HEK293 (cell line): ENCODE measurements around the gene SERPINB8.

ENCODE experiments used
- CTCF ChIP-seq: fragments of 450-650 bp; formaldehyde crosslinking; IDR thresholded peaks from 2 replicates; pipeline ENCODE4 v1.5.1; 2016; ENCODE audit warnings: missing biosample characterization, missing genetic modification characterization
- PATZ1 ChIP-seq: fragments of 450-650 bp; formaldehyde crosslinking; IDR thresholded peaks from 2 replicates; pipeline ENCODE4 v1.5.1; 2016; ENCODE audit warnings: missing biosample characterization, missing genetic modification characterization
- REST ChIP-seq: fragments of 450-650 bp; formaldehyde crosslinking; IDR thresholded peaks from 2 replicates; pipeline ENCODE4 v1.5.1; 2016; ENCODE audit warnings: missing biosample characterization, missing genetic modification characterization
- SALL2 ChIP-seq: fragments of 450-650 bp; formaldehyde crosslinking; IDR thresholded peaks from 2 replicates; pipeline ENCODE4 v1.5.0; 2017; ENCODE audit warnings: missing biosample characterization, mild to moderate bottlenecking, missing genetic modification characterization, borderline replicate concordance
- SETDB1 ChIP-seq: IDR thresholded peaks from one replicate; pipeline ENCODE4 v1.6.1; 2017; ENCODE audit warnings: mild to moderate bottlenecking, low read length, moderate library complexity, mixed read lengths; ENCODE audit not compliant: insufficient read length
- ZBTB10 ChIP-seq: fragments of 450-650 bp; formaldehyde crosslinking; IDR thresholded peaks from 2 replicates; pipeline ENCODE4 v1.5.1; 2016; ENCODE audit warnings: missing biosample characterization, missing genetic modification characterization
- ZNF121 ChIP-seq: fragments of 450-650 bp; formaldehyde crosslinking; IDR thresholded peaks from 2 replicates; pipeline ENCODE4 v1.5.1; 2016; ENCODE audit warnings: missing biosample characterization, missing genetic modification characterization
- ZNF148 ChIP-seq: fragments of 450-650 bp; formaldehyde crosslinking; IDR thresholded peaks from 2 replicates; pipeline ENCODE4 v1.5.0; 2017; ENCODE audit warnings: missing biosample characterization, missing genetic modification characterization, borderline replicate concordance
- ZNF580 ChIP-seq: fragments of 450-650 bp; formaldehyde crosslinking; IDR thresholded peaks from 2 replicates; pipeline ENCODE4 v1.5.1; 2016; ENCODE audit warnings: missing biosample characterization, missing genetic modification characterization
- ZNF76 ChIP-seq: fragments of 450-650 bp; formaldehyde crosslinking; IDR thresholded peaks from 2 replicates; pipeline ENCODE4; 2016; ENCODE audit warnings: low read depth, missing biosample characterization, missing genetic modification characterization, borderline replicate concordance
- ZNF830 ChIP-seq: fragments of 450-650 bp; IDR thresholded peaks from 2 replicates; pipeline ENCODE4 v1.5.0; 2018; ENCODE audit warnings: missing biosample characterization, missing genetic modification characterization, low read depth, mild to moderate bottlenecking, moderate library complexity

- TF ChIP-seq ZNF830: no peak
- no peak for TF ChIP-seq ZNF121 (tag by site-specific recombination)
- TF ChIP-seq CTCF (tag by site-specific recombination): no peak
- no peak for TF ChIP-seq ZNF148 (tag by site-specific recombination)
- TF ChIP-seq ZNF76: no peak
- TF ChIP-seq REST: no peak
- TF ChIP-seq PATZ1 (tag by site-specific recombination): no peak
- no peak for TF ChIP-seq ZNF580
- no peak for TF ChIP-seq ZBTB10 (tag by site-specific recombination)
- TF ChIP-seq SETDB1: no peak
- no peak for TF ChIP-seq SALL2 (tag by site-specific recombination)
Measured at GRCh38 chr18:63997041-63997440, 27.2 kb downstream of the SERPINB8 start.
